Activated CD8-positive, alpha-beta memory T cell treated with anti-CD3 and anti-CD28 coated beads for 36 hours (primary cell): Measurements from ENCODE around the gene SLC5A4. TPM values are rescaled to one million over a fixed set of nuclear protein-coding genes. Genes with fewer than 3 reads are reported as not detected.

ENCODE experiments used
- total RNA-seq, 2 experiments: library from RNA; stranded (reverse); gene quantifications; one replicate each; pipeline ENCODE4 v1.2.3, GENCODE V29; 2021

The SLC5A4 gene
- total RNA-seq, 2 experiments from 2014 or later, result not detected

Other genes with a start within 250 kb of the SLC5A4 start
- gene SLC5A1, start 212.1 kb downstream of the SLC5A4 start, total RNA-seq, result not detected
- not detected for gene C22orf42, start 96.0 kb downstream of the SLC5A4 start, total RNA-seq
- under 1 TPM in 1 of 2 experiments, not detected in 1; 0.10 TPM for gene RFPL2, start 50.3 kb downstream of the SLC5A4 start, total RNA-seq
- gene RFPL3, start 102.5 kb upstream of the SLC5A4 start, total RNA-seq, result not detected
- 10 to 100 TPM; 97.4 to 99.0 TPM for gene RTCB, start 156.9 kb upstream of the SLC5A4 start, total RNA-seq
- not detected for gene BPIFC, start 209.1 kb upstream of the SLC5A4 start, total RNA-seq
- 10 to 100 TPM; 80.1 to 83.1 TPM for gene FBXO7, start 219.5 kb upstream of the SLC5A4 start, total RNA-seq